Ectodermal cell (in vitro differentiated cells): ENCODE data around the gene MBD6. TPM values are rescaled to one million over a fixed set of nuclear protein-coding genes. Genes with fewer than 3 reads are reported as not detected.

Experiments
- H3K27ac ChIP-seq: 2 replicates; pipeline ENCODE4 v1.7.0; 2013; ENCODE audit warnings: mild to moderate bottlenecking, low read depth, low read length; ENCODE audit not compliant: insufficient read depth, poor library complexity, severe bottlenecking
- H3K27me3 ChIP-seq: 2 replicates; pipeline ENCODE4 v1.7.0; 2013; ENCODE audit warnings: mild to moderate bottlenecking, low read length; ENCODE audit not compliant: insufficient read depth, control insufficient read depth, poor library complexity, severe bottlenecking
- H3K36me3 ChIP-seq: one replicate; pipeline ENCODE4 v1.7.0; 2013; ENCODE audit warnings: low read length; ENCODE audit not compliant: control insufficient read depth, insufficient read depth
- H3K4me1 ChIP-seq: one replicate; pipeline ENCODE4 v1.7.0; 2013; ENCODE audit warnings: low read length; ENCODE audit not compliant: control insufficient read depth, insufficient read depth
- H3K4me3 ChIP-seq: 2 replicates; pipeline ENCODE4 v1.7.0; 2013; ENCODE audit warnings: low read depth, low read length, control low read depth; ENCODE audit not compliant: insufficient read depth
- H3K9me3 ChIP-seq: 2 replicates; pipeline ENCODE4 v1.7.0; 2013; ENCODE audit warnings: mild to moderate bottlenecking, low read length, moderate library complexity; ENCODE audit not compliant: control insufficient read depth
- WGBS, 2 experiments: methylation state at CpG; one replicate each; pipeline ENCODE4 v1.1.7; 2013; ENCODE audit warnings: missing lambda C conversion rate in 2 of 2; 5-methylcytosine and 5-hydroxymethylcytosine counted together
- polyA plus RNA-seq, 4 experiments: library from polyadenylated mRNA; stranded (reverse); fragments of 50-300 nt; gene quantifications; one replicate each; pipeline ENCODE4 v1.2.3, GENCODE V29; 2013

Gene MBD6
- 47.3 TPM for polyA plus RNA-seq (2013, experiment 1 of 4)
- 56.8 TPM for polyA plus RNA-seq (2013, experiment 2 of 4)
- polyA plus RNA-seq (2013, experiment 3 of 4): 34.5 TPM
- polyA plus RNA-seq (2013, experiment 4 of 4): 41.2 TPM

- Histone ChIP-seq H3K36me3 (peaks cover 4% of the 10 kb centered on the region), H3K27me3 (no peaks in the 10 kb centered on the region), H3K27ac (peak within 1 kb of the TSS; percentile 94), H3K4me3 (peak within 1 kb of the TSS; percentile 71), H3K4me1 (peaks cover 42% of the 10 kb centered on the region), H3K9me3 (no peaks in the 10 kb centered on the region)
- 0 to 1% methylated on average over 57 of the region's 57 CpGs for WGBS, 2 experiments
These were observed at the start of gene MBD6 for GRCh38 chr12:57522011-57522886. TSS of gene MBD6 (plus strand) at chr12:57522824. CDS start at chr12:57524304, 1,480 bp downstream.

- Histone ChIP-seq H3K27me3 (peaks cover 66% of the 10 kb centered on the region), H3K9me3 (no peaks in the 10 kb centered on the region), H3K36me3 (no peaks in the 10 kb centered on the region), H3K4me3 (no peak overlapping the region), H3K4me1 (peaks cover 9% of the 10 kb centered on the region), H3K27ac (no peak overlapping the region)
- 78 to 93% methylated on average over 3 of the region's 3 CpGs for WGBS, 2 experiments
These were observed 49.2 kb upstream of the MBD6 start for GRCh38 chr12:57473392-57473791.

- 89 to 91% methylated on average over 5 of the region's 5 CpGs for WGBS, 2 experiments
- Histone ChIP-seq H3K4me3 (no peak overlapping the region), H3K36me3 (no peaks in the 10 kb centered on the region), H3K4me1 (peaks cover 9% of the 10 kb centered on the region), H3K27me3 (peaks cover 71% of the 10 kb centered on the region), H3K9me3 (no peaks in the 10 kb centered on the region), H3K27ac (no peak overlapping the region)
These were observed 48.7 kb upstream of the MBD6 start for GRCh38 chr12:57473886-57474285.

- Histone ChIP-seq H3K4me1 (peaks cover 9% of the 10 kb centered on the region), H3K4me3 (no peak overlapping the region), H3K27me3 (peaks cover 76% of the 10 kb centered on the region), H3K9me3 (no peaks in the 10 kb centered on the region), H3K27ac (no peak overlapping the region), H3K36me3 (no peaks in the 10 kb centered on the region)
- WGBS, 2 experiments: 91 to 95% methylated on average over 8 of the region's 8 CpGs
These were observed 48.2 kb upstream of the MBD6 start for GRCh38 chr12:57474430-57474829.

GRCh38 chr12:57474862-57475261 is 47.8 kb upstream of the MBD6 start:
- H3K36me3 ChIP-seq: no peaks in the 10 kb centered on the region
- peak overlapping the region; percentile 24 for H3K4me3 ChIP-seq
- peaks cover 76% of the 10 kb centered on the region for H3K27me3 ChIP-seq
- no peaks in the 10 kb centered on the region for H3K9me3 ChIP-seq
- no peak overlapping the region for H3K27ac ChIP-seq
- H3K4me1 ChIP-seq: peaks cover 9% of the 10 kb centered on the region
- WGBS, 2 experiments: 69 to 73% methylated on average over 7 of the region's 7 CpGs

- H3K4me1 ChIP-seq: peaks cover 9% of the 10 kb centered on the region
- peak overlapping the region; percentile 24 for H3K4me3 ChIP-seq
- WGBS, 2 experiments: 2% methylated on average over 84 of the region's 84 CpGs
- no peaks in the 10 kb centered on the region for H3K9me3 ChIP-seq
- H3K36me3 ChIP-seq: no peaks in the 10 kb centered on the region
- H3K27ac ChIP-seq: no peak overlapping the region
- peaks cover 76% of the 10 kb centered on the region for H3K27me3 ChIP-seq
These were observed 47.1 kb upstream of the MBD6 start for GRCh38 chr12:57475271-57476161.

- Histone ChIP-seq H3K36me3 (no peaks in the 10 kb centered on the region), H3K27me3 (peaks cover 76% of the 10 kb centered on the region), H3K4me1 (peaks cover 9% of the 10 kb centered on the region), H3K9me3 (no peaks in the 10 kb centered on the region), H3K4me3 (peak overlapping the region; percentile 24), H3K27ac (no peak overlapping the region)
- WGBS, 2 experiments: 38 to 41% methylated on average over 29 of the region's 29 CpGs
These were observed 46.2 kb upstream of the MBD6 start for GRCh38 chr12:57476162-57476992.

- WGBS, 2 experiments: 90 to 93% methylated on average over 15 of the region's 15 CpGs
- no peak overlapping the region for H3K27ac ChIP-seq
- no peaks in the 10 kb centered on the region for H3K36me3 ChIP-seq
- peaks cover 72% of the 10 kb centered on the region for H3K27me3 ChIP-seq
- no peaks in the 10 kb centered on the region for H3K9me3 ChIP-seq
- H3K4me3 ChIP-seq: no peak overlapping the region
- H3K4me1 ChIP-seq: peaks cover 9% of the 10 kb centered on the region
These were observed 45.5 kb upstream of the MBD6 start for GRCh38 chr12:57476993-57477709.
